Measurements from ENCODE around the gene SMCO2.

Gene SMCO2

DNA sequence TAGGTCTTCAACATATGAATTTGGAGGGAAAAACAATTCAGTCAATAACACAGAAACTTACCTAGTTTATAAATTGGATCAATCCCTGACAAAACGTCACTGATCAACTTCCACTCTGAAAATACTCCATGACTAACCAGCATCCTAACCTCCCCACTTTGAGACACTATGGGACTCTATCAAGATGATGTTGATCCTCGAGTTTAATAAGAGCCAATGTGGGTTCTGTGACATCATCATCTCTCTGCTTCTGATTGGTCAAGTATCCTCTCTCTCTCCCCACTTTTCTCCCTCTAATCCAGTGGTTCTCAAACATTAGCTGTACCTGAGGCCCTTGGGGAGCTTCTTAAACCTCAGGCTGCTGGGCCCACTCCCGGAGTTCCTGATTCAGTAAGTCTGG is at the start of gene SMCO2:
TSS of gene SMCO2 (plus strand) at position 301 of the 400 bp plus-strand sequence. CDS start 23,896 bp downstream, outside the sequence.
- DNase-seq (ENCODE audit: low read depth): no peak

DNA sequence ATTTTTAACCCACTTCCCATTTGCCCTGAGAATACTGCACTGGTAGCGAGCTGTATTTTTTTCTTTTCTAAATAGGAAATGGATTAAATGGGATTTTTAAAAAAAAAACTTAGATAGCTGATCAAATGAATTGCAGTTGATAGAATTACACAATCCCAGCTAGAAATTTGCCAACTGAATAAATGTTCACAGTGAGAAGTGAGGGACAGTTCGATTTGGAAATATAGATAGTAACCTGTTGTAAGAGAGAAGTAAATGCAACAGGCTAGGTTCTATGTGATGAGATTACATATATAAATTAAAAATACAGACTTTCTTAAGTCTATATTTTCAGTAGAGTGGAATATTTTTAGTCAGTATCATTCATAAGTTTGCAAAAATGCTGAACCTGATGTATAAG is 48.1 kb upstream of the SMCO2 start:
- DNase-seq (ENCODE audit: low read depth): no peak

- no peak for DNase-seq (ENCODE audit: low read depth)
Measured at GRCh38 chr12:27399074-27399473, 47.5 kb upstream of the SMCO2 start.

DNA sequence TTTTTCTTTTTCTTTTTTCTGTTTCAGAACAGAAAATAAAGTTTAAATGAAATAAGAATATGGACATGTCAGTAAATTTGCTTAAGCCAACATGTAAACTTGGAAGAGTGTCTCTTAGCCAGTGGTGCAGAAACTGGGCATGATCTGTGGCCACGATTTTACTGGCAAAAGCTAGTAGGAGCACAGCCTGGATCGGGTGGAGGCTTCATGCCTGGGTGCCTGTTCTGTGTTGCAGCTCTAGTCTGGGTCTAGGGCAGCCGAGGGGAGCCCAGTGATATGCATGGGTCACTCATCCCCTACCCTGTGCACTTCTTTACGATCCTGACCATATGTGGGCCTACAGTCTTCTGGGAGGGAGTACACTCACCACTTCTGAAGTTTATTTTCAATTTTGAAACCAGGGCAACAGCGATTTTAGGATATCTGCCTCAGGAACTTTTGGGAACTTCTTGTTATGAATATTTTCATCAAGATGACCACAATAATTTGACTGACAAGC is 45.6 kb upstream of the SMCO2 start:
- no peak for DNase-seq (ENCODE audit: low read depth)

GRCh38 chr12:27412047-27412446 is 34.5 kb upstream of the SMCO2 start:
- DNase-seq (ENCODE audit: low read depth): no peak

DNA sequence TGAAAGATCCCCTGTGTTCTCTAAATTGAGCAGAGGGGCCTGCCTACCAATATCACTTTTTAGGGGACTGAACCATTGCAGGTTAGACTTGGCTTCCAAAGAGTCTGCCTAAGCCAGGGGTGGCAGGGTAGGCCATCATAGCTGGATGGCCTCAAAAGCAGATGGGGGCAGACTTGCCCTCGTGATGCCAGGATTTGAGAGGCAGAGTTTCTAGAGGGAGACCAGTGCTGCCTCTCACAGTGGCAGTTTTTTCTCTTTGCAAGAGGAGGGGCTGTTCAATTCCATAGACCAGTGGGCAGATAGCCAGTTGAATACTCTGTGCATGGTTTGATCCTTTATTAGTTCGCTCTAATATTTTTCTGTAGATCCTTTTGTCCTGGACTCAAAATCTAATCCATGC is 23.8 kb upstream of the SMCO2 start:
- no peak for DNase-seq (ENCODE audit: low read depth)

DNA sequence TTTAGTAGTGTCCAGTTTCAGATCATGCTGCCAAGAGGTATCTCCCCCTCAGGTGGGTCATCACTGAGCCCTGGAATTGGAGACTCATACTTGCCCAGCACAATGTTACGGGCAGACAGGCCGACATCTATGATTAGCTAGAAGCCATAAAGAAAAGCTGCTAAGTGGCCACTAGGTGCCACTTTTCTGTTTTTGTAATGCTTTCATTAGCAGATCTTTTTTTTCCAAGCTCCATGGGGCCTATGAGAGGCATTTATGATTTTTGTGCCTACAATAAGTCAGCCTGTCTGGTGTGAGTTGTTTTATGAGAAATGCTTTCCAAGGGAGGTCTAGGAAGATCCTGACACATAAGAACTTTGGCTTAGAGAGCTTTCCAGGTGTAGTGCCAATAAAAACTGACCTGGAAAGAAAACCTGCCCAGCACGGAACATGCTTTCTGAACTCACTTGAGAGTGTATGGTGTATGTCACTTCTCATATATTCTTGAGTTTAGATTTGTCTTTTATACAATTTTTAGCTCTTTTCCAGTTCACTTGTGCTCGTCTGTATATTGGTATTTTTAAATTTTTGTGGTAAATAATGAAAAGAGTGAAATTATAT is 21.8 kb upstream of the SMCO2 start:
- no peak for DNase-seq (ENCODE audit: low read depth)

DNA sequence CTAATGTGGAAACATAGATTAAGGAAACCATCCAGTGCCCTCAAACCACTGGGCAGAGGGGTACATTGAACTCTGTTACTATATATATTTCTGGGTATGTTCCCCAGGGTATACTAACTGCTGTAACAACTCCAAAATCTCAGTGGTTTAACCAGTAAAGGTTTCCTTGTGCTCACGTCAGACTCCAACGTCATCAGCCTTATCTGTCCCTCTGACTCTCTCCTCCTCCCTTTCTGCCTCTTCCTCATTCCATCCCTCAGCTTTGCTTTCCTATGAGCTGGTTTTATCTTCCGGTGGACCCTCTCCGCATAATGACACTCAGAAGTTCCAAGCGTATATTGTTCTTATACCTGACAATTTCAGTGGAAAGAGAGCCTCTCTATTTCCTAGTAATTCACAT is 21.2 kb upstream of the SMCO2 start:
- DNase-seq (ENCODE audit: low read depth): no peak

DNA sequence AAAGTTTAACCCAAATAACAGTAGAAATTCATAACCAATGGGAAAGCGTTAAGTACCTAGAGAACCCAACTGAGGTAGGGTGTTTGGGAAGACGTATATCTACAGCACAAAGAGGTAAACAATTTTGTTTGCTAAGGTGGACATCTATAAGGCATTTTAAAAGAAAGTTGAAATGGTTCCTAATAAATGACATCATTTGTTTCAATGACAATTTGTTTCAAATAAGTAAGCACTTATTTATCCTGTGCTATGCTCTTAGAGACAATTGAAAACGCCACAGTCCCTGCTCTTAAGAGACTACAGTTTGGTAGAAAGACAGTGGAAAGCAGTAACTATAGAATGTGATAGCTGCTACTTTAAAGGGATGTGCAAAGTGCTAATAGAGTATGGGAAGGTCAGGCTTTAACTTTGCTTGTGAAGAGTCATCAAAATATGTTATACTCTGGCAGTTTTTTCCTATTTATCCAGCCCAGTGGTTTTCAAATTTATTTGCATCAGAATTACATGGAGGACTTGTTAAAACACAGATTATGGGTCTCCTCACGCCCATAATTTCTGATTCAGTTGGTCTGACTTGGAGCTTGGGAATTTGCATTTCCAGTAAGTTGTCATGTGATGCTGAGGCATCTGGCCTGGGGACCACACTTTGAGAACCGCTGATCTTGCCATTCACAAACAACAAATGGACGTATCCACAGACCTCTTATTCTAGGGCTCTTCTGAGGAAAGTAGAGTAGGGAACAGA is 19.6 kb upstream of the SMCO2 start:
- DNase-seq (ENCODE audit: low read depth): no peak

DNA sequence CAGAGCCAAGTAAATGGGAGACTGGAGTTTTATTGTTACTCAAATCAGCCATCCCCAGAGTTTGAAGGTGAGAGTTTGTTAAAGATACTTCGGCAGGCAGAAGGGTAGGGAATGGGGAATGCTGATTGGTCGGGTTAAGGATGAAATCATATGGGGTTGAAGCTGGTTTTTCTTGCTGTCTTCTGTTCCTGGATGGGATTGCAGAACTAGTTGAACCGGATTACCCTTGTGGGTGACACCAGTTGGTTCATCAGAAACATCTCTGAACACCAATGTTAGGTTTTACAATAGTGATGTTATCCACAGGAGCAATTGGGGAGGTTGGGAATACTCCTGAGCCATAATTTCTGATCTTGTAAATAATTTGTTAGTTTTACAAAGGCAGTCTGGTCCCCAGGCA is 18.7 kb upstream of the SMCO2 start:
- no peak for DNase-seq (ENCODE audit: low read depth)

DNA sequence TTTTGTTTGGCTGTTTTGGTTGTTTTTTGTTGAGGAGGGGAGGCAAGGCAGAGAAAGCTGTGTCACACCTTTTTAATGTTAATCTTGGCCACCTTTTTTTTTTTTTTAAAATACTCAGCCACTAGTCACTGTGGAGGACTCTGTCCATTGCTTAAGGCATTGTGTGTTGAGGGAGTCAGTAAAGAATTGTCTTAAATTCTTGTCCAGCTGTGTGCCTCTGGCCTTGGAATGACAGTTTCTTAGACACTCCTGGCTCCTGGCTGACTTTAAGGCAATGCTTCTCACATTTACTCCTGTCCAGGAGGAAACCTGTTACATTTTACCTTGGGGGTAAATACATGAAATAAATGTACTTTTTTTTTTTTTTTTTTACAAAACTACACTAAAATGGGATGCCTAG is 18.1 kb upstream of the SMCO2 start:
- DNase-seq (ENCODE audit: low read depth): no peak

- DNase-seq (ENCODE audit: low read depth): no peak
Measured at GRCh38 chr12:27429606-27430005, 16.9 kb upstream of the SMCO2 start.

- no peak for DNase-seq (ENCODE audit: low read depth)
Measured at GRCh38 chr12:27431185-27431584, 15.4 kb upstream of the SMCO2 start.

- no peak for DNase-seq (ENCODE audit: low read depth)
Measured at GRCh38 chr12:27434673-27435565, 11.6 kb upstream of the SMCO2 start.

- DNase-seq (ENCODE audit: low read depth): no peak
Measured at GRCh38 chr12:27436029-27436428, 10.5 kb upstream of the SMCO2 start.

DNA sequence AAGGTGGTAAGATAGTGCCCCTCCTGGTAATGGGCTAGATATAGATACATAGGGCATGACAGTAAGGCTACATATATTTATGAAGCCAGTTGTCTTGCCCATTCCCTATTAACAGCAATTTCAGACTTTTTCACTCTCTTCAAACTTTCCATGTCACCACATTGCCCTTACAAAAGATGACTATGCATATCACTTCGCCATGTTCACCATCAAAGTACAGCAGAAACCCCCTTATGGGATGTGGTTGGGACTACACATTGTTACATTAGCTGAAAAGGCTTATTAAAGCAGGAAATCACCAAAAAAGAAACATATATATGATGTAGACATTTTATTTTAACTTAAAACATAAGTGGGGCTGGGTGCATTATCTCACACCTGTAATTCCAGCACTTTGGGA is 9.8 kb upstream of the SMCO2 start:
- no peak for DNase-seq (ENCODE audit: low read depth)

GRCh38 chr12:27437839-27438238 is 8.7 kb upstream of the SMCO2 start:
- DNase-seq (ENCODE audit: low read depth): no peak

- DNase-seq (ENCODE audit: low read depth): no peak
Measured at GRCh38 chr12:27447761-27448160, 1.2 kb downstream of the SMCO2 start.

- no peak for DNase-seq (ENCODE audit: low read depth)
Measured at GRCh38 chr12:27449026-27449425, 2.5 kb downstream of the SMCO2 start.

GRCh38 chr12:27449893-27450534 is 3.5 kb downstream of the SMCO2 start:
- DNase-seq (ENCODE audit: low read depth): no peak

DNA sequence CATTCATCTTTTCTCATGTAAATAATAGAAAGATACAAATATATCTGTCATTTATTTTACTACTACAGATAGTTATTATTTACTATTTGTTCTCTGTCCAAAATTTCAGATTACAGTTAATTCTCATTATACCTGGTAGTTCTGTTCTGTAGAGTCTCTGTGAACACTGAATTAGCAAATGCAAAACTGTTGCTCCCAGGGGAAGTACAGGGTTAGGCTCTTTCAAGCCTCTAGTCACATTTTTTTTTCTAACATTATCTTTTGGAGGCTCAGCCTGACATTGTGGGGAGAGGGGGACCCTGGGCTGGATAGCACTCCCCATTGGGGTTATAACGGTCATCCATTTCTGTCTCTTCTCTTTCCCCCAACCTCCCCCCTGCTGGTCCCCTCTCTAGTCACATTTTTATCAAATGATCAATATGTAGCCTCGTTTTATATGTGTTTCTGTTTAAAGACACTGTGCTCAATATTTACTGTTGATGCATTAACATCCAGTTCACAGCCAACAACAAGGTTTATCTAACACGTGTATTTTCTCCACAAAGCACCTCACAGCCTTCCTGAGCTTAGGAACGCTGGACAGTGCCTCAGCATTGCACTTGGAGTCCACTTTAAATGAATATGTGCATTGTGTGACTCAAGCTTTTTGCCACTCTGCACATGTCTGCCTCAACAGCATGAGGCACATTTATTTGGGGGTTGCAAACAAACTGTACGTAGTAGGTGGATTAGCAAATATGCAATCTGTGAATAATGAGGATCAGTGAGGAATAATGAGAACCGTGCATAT is 4.7 kb downstream of the SMCO2 start:
- DNase-seq (ENCODE audit: low read depth): no peak

Measured in stimulated activated CD8-positive, alpha-beta memory T cell treated with anti-CD3 and anti-CD28 coated beads, Interleukin-15, amount 100 ng/mL, for 1 hour (primary cell).